ENCODE results near the gene SLC2A13. TPM values are rescaled to one million over a fixed set of nuclear protein-coding genes. Genes with fewer than 3 reads are reported as not detected.
"Not testable (repeated sequence)": the region's sequence is repeated elsewhere in the genome, so short reads cannot be mapped to it uniquely, and the experiment has no call there.

The SLC2A13 gene
- total RNA-seq, 1 donor from 2014 or later, result 5.6 TPM

GRCh38 chr12:39792938-39793337, 312.9 kb downstream of the SLC2A13 start:
- Mint-ChIP-seq H3K4me1 (no peaks in the 10 kb centered on the region), H3K36me3 (ENCODE audit: low read depth) (no peaks in the 10 kb centered on the region), H3K27ac (ENCODE audit: unreplicated experiment) (no peak overlapping the region), H3K9me3 (no peaks in the 10 kb centered on the region), H3K27me3 (ENCODE audit: low read depth) (no peaks in the 10 kb centered on the region), H3K4me3 (no peak overlapping the region)
- DNase-seq (ENCODE audit: low read depth, low spot score), result no peak
- no peak for TF ChIP-seq CTCF (conservative IDR thresholded peaks at IDR 0.05)

- TF ChIP-seq CTCF (conservative IDR thresholded peaks at IDR 0.05), result no peak
- Mint-ChIP-seq H3K9me3 (no peaks in the 10 kb centered on the region), H3K27me3 (ENCODE audit: low read depth) (no peaks in the 10 kb centered on the region)
Observed at GRCh38 chr12:39788239-39788638, 317.6 kb downstream of the SLC2A13 start.

GRCh38 chr12:39785814-39786213, 320.1 kb downstream of the SLC2A13 start:
- not testable (repeated sequence) for H3K36me3 Mint-ChIP-seq (ENCODE audit: low read depth); H3K4me1 Mint-ChIP-seq; H3K27ac Mint-ChIP-seq (ENCODE audit: unreplicated experiment); H3K27me3 Mint-ChIP-seq (ENCODE audit: low read depth); H3K9me3 Mint-ChIP-seq; H3K4me3 Mint-ChIP-seq; DNase-seq (ENCODE audit: low read depth, low spot score)

More at GRCh38 chr12:39788239-39788638, 317.6 kb downstream of the SLC2A13 start:
- Mint-ChIP-seq H3K36me3 (ENCODE audit: low read depth) (no peaks in the 10 kb centered on the region), H3K27ac (ENCODE audit: unreplicated experiment) (no peak overlapping the region), H3K4me1 (no peaks in the 10 kb centered on the region), H3K4me3 (no peak overlapping the region)
- no peak for DNase-seq (ENCODE audit: low read depth, low spot score)

GRCh38 chr12:39782026-39782545, 323.8 kb downstream of the SLC2A13 start:
- Mint-ChIP-seq H3K9me3 (peaks cover 3% of the 10 kb centered on the region), H3K4me3 (no peak overlapping the region), H3K4me1 (no peaks in the 10 kb centered on the region), H3K27me3 (ENCODE audit: low read depth) (no peaks in the 10 kb centered on the region), H3K27ac (ENCODE audit: unreplicated experiment) (peak overlapping the region; percentile 51), H3K36me3 (ENCODE audit: low read depth) (peaks cover 3% of the 10 kb centered on the region)
- no peak for DNase-seq (ENCODE audit: low read depth, low spot score)
- no peak for TF ChIP-seq CTCF (conservative IDR thresholded peaks at IDR 0.05)

- Mint-ChIP-seq H3K36me3 (ENCODE audit: low read depth) (peaks cover 3% of the 10 kb centered on the region), H3K27ac (ENCODE audit: unreplicated experiment) (no peak overlapping the region), H3K4me3 (no peak overlapping the region), H3K27me3 (ENCODE audit: low read depth) (no peaks in the 10 kb centered on the region), H3K9me3 (peaks cover 3% of the 10 kb centered on the region), H3K4me1 (no peaks in the 10 kb centered on the region)
- no peak for DNase-seq (ENCODE audit: low read depth, low spot score)
- no peak for TF ChIP-seq CTCF (conservative IDR thresholded peaks at IDR 0.05)
Observed at GRCh38 chr12:39780913-39781446, 324.9 kb downstream of the SLC2A13 start.

- Mint-ChIP-seq H3K36me3 (ENCODE audit: low read depth) (peaks cover 3% of the 10 kb centered on the region), H3K27ac (ENCODE audit: unreplicated experiment) (no peak overlapping the region), H3K9me3 (peaks cover 3% of the 10 kb centered on the region), H3K4me3 (no peak overlapping the region), H3K4me1 (no peaks in the 10 kb centered on the region), H3K27me3 (ENCODE audit: low read depth) (no peaks in the 10 kb centered on the region)
- TF ChIP-seq CTCF (conservative IDR thresholded peaks at IDR 0.05), result no peak
- DNase-seq (ENCODE audit: low read depth, low spot score), result no peak
Observed at GRCh38 chr12:39780411-39780912, 325.4 kb downstream of the SLC2A13 start.
